Sigmoid colon (tissue), 7 donors: ENCODE results near the gene TTI1. TPM values are rescaled to one million over a fixed set of nuclear protein-coding genes. Genes with fewer than 3 reads are reported as not detected.

Experiments
- DNase-seq: peaks from one replicate; pipeline ENCODE4 v3.0.0-alpha.2; 2019
- H3K27ac ChIP-seq, 4 donors: fragments of 200-600 bp; sonication (generic); one replicate each; pipeline ENCODE4 v1.5.1; 2016 to 2019; ENCODE audit warnings: mild to moderate bottlenecking in 1 of 4
- H3K27me3 ChIP-seq, 3 donors: fragments of 200-600 bp; sonication (generic); one replicate each; pipeline ENCODE4 v1.5.1; 2019; ENCODE audit warnings: mild to moderate bottlenecking in 1 of 3
- H3K36me3 ChIP-seq, 4 donors: fragments of 200-600 bp; sonication (generic); one replicate each; pipeline ENCODE4 v1.5.1; 2016 to 2019
- H3K4me1 ChIP-seq, 4 donors: fragments of 200-600 bp; sonication (generic); one replicate each; pipeline ENCODE4 v1.5.1; 2017 to 2019
- H3K4me3 ChIP-seq, 4 donors: fragments of 200-600 bp; sonication (generic); one replicate each; pipeline ENCODE4 v1.5.1; 2017 to 2019; ENCODE audit warnings: mild to moderate bottlenecking in 2 of 4, moderate library complexity in 1 of 4
- H3K9me3 ChIP-seq, 4 donors: fragments of 200-600 bp in 3 of 4; sonication (generic) in 3 of 4; one replicate each; pipeline versions ENCODE4 v1.5.1 to v1.6.1; 2013 to 2019
- CTCF ChIP-seq, 4 experiments: fragments of 450-650 bp in 3 of 4; fragments of 200-600 bp in 1 of 4; IDR thresholded peaks; one replicate each; pipeline ENCODE4 v1.5.1; 2016 to 2019; ENCODE audit warnings: antibody characterized with exemption in 4 of 4, mild to moderate bottlenecking in 3 of 4, moderate library complexity in 2 of 4
- EP300 ChIP-seq, 4 donors: sonication (generic); formaldehyde crosslinking; IDR thresholded peaks; one replicate each; pipeline ENCODE4 v1.6.1; 2017; ENCODE audit warnings: antibody characterized with exemption in 4 of 4
- POLR2A ChIP-seq, 2 donors: fragments of 450-650 bp; IDR thresholded peaks; one replicate each; pipeline ENCODE4 v1.6.1; 2016; ENCODE audit warnings: antibody characterized with exemption in 2 of 2, mild to moderate bottlenecking in 2 of 2, moderate library complexity in 2 of 2
- POLR2AphosphoS5 ChIP-seq, 4 donors: sonication (generic); formaldehyde crosslinking; IDR thresholded peaks; one replicate each; pipeline ENCODE4 v1.6.1; 2017; ENCODE audit warnings: antibody characterized with exemption in 4 of 4
- WGBS, 2 donors: extraction: QIAGEN DNeasy Blood & Tissue Kit; methylation state at CpG; one replicate each; pipeline ENCODE4 v1.1.7; 2013; 5-methylcytosine and 5-hydroxymethylcytosine counted together
- intact Hi-C: fragments of 100-400 bp; cut with DNase I; formaldehyde crosslinking; loops from one replicate; pipeline ENCODE4 v1.15.1; 2023
- polyA plus RNA-seq, 3 donors: library from polyadenylated mRNA; stranded (reverse); fragments of 200-250 nt; gene quantifications; one replicate each; pipeline ENCODE4 v1.2.3, GENCODE V29; 2013
- total RNA-seq, 4 donors: library from RNA; depleted of rRNA; stranded (reverse); fragments of >200 nt; gene quantifications; one replicate each; pipeline ENCODE4 v1.1.0, GENCODE V29; 2016
- donor health status: healthy with polysubstance abuse.
- donor health status: Bipolar disorder and iron deficiency.
- donor health status: healthy.

The TTI1 gene
- total and polyA plus RNA-seq, 7 donors = 2.4 to 11.7 (median 10.5) TPM

GRCh38 chr20:37990571-37991151 lies 42.6 kb downstream of the TTI1 start:
- no peak for TF ChIP-seq POLR2AphosphoS5 (IDR thresholded peaks at IDR 0.05)
- no peak for TF ChIP-seq CTCF (IDR thresholded peaks at IDR 0.05)
- no peak for TF ChIP-seq EP300 (IDR thresholded peaks at IDR 0.05)
- no peak for TF ChIP-seq POLR2A (IDR thresholded peaks at IDR 0.05)
- no peak for DNase-seq
- Histone ChIP-seq H3K9me3 (no peaks in the 10 kb centered on the region), H3K27me3 (no peaks in the 10 kb centered on the region), H3K36me3 (peaks cover 0 to 47% (median 8%) of the 10 kb centered on the region in 4 donors), H3K4me1 (peaks cover 0 to 40% (median 31%) of the 10 kb centered on the region in 4 donors), H3K4me3 (no peak overlapping the region), H3K27ac (peak overlapping the region in 1 of 4 donors; percentile 63)
- intact Hi-C loops = loop anchor here (5.0 kb wide), 3 partner anchors 88 to 298 kb away; partner anchors contain the start of genes CTNNBL1 and VSTM2L
- 36 to 40% methylated on average over 10 of the region's 10 CpGs for WGBS, 2 donors

- peaks cover 0 to 38% (median 8%) of the 10 kb centered on the region in 4 donors for H3K36me3 ChIP-seq
- no peak for DNase-seq
- no peaks in the 10 kb centered on the region for H3K9me3 ChIP-seq
- intact Hi-C loops = loop anchor here (5.0 kb wide), 3 partner anchors 87 to 297 kb away; partner anchors contain the start of genes CTNNBL1 and VSTM2L
- TF ChIP-seq EP300 (IDR thresholded peaks at IDR 0.05) = no peak
- TF ChIP-seq POLR2AphosphoS5 (IDR thresholded peaks at IDR 0.05) = no peak
- no peak for TF ChIP-seq CTCF (IDR thresholded peaks at IDR 0.05)
- peaks cover 0 to 40% (median 29%) of the 10 kb centered on the region in 4 donors for H3K4me1 ChIP-seq
- peak overlapping the region in 1 of 4 donors; percentile 63 for H3K27ac ChIP-seq
- H3K4me3 ChIP-seq = no peak overlapping the region
- no peaks in the 10 kb centered on the region for H3K27me3 ChIP-seq
- 37 to 64% methylated on average over 7 of the region's 7 CpGs for WGBS, 2 donors
Measured at GRCh38 chr20:37989601-37990295, 43.5 kb downstream of the TTI1 start.

GRCh38 chr20:37988306-37988954 lies 44.8 kb downstream of the TTI1 start:
- intact Hi-C loops = no loop called here

More at GRCh38 chr20:37988306-37988954, 44.8 kb downstream of the TTI1 start:
- no peaks in the 10 kb centered on the region for H3K9me3 ChIP-seq
- H3K4me3 ChIP-seq = no peak overlapping the region
- DNase-seq = no peak
- H3K36me3 ChIP-seq = peaks cover 0 to 27% (median 8%) of the 10 kb centered on the region in 4 donors
- peaks cover 0 to 37% (median 27%) of the 10 kb centered on the region in 4 donors for H3K4me1 ChIP-seq
- WGBS, 2 donors = 89 to 91% methylated on average over 5 of the region's 5 CpGs
- H3K27ac ChIP-seq = peak overlapping the region in 1 of 4 donors; percentile 68
- TF ChIP-seq EP300 (IDR thresholded peaks at IDR 0.05) (no peak), POLR2AphosphoS5 (IDR thresholded peaks at IDR 0.05) (no peak), POLR2A (IDR thresholded peaks at IDR 0.05) (no peak), CTCF (IDR thresholded peaks at IDR 0.05) (no peak)
- no peaks in the 10 kb centered on the region for H3K27me3 ChIP-seq
